IPS-20b (cell line): ENCODE measurements around the gene RADIL.

Experiments
- H3K27ac ChIP-seq: one replicate; pipeline ENCODE4 v1.5.1; 2013; ENCODE audit warnings: low read length
- H3K27me3 ChIP-seq: 2 replicates; pipeline ENCODE4 v1.6.1; 2013; ENCODE audit warnings: mild to moderate bottlenecking, low read length, inconsistent platforms; ENCODE audit not compliant: insufficient read depth
- H3K36me3 ChIP-seq: 2 replicates; pipeline ENCODE4 v1.6.1; 2013; ENCODE audit warnings: low read depth, mild to moderate bottlenecking, inconsistent platforms, low read length, moderate library complexity; ENCODE audit not compliant: insufficient read depth
- H3K4me1 ChIP-seq: 2 replicates; pipeline ENCODE4 v1.6.1; 2013; ENCODE audit warnings: mild to moderate bottlenecking, control low read depth, inconsistent platforms, low read length, moderate library complexity; ENCODE audit not compliant: insufficient read depth
- H3K4me3 ChIP-seq: 2 replicates; pipeline ENCODE4 v1.5.1; 2013; ENCODE audit warnings: mild to moderate bottlenecking, low read length, inconsistent platforms
- H3K9ac ChIP-seq: 2 replicates; pipeline ENCODE4 v1.6.1; 2013; ENCODE audit warnings: low read depth, mild to moderate bottlenecking, inconsistent platforms, low read length, moderate library complexity
- H3K9me3 ChIP-seq: 2 replicates; pipeline ENCODE4 v1.6.1; 2013; ENCODE audit warnings: mild to moderate bottlenecking, low read depth, low read length, inconsistent platforms; ENCODE audit not compliant: insufficient read depth

RADIL gene

DNA sequence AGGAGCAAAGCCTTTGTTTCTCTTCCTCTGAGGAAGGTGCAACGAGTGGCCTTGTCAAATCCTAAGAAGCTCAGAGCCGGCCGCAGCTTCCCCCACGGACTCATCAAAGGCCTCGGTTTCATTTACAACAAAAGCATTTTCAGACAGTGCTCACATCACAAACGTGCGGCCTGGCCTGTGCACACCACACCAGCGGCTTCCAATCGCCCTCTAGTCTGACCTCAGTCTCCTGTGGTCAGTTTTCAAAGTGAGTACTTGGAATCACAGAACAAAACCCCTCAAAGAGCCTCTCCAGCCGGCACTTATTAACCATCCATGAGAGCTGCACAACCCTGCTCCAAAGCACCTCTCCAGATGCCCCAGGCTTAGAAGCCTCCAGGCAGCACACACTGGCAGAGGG is 3.3 kb downstream of the RADIL start:
- no peak overlapping the region for H3K27ac ChIP-seq
- 0 out of 2 replicates have a peak, but pooled peaks cover 6% of the 10 kb centered on the region for H3K36me3 ChIP-seq
- no peaks in the 10 kb centered on the region for H3K4me1 ChIP-seq
- H3K27me3 ChIP-seq, result peaks cover 14% of the 10 kb centered on the region; the same call in 1 of the 2 replicates
- no peak overlapping the region for H3K4me3 ChIP-seq
- H3K9me3 ChIP-seq, result no peaks in the 10 kb centered on the region
- H3K9ac ChIP-seq, result no peak overlapping the region

DNA sequence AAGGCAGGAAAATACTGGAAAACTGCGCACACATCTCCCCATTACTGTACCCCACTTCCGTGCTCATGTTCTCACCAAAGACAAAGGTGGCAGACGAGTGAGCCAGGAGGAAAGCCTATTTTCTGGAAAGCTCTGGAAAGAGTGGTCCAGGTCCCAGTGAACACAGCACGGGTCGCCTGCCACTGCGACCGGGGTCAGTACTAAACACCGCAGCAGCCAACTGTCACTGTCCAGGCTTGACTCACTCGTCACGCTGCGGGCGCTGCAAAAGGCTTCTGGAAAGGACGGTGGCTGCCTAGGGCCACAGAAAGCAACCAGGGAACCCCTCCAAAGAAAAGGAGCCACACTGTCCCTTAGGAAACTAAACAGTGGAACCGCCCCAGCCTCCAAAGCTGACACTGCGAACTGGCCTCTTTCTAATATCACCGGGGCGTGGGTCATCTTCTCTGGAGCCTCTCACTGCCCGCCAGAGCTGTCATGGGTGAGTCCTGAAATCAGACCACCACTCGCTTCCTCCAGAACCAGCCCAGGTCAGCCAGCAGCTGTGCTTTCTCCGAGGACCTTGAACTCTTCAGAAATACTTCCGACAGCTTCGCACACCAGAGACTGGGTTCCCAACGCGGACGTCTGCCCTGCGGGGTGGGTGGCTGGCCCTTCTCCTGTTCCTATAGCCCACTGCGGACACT is 4.0 kb downstream of the RADIL start:
- Histone ChIP-seq H3K36me3 (0 out of 2 replicates have a peak, but pooled peaks cover 6% of the 10 kb centered on the region), H3K27me3 (peaks cover 14% of the 10 kb centered on the region; the same call in 1 of the 2 replicates), H3K9ac (no peak overlapping the region), H3K4me1 (no peaks in the 10 kb centered on the region), H3K9me3 (no peaks in the 10 kb centered on the region), H3K4me3 (no peak overlapping the region), H3K27ac (no peak overlapping the region)

- Histone ChIP-seq H3K4me1 (no peaks in the 10 kb centered on the region), H3K27ac (no peak overlapping the region), H3K9ac (no peak overlapping the region), H3K36me3 (0 out of 2 replicates have a peak, but pooled peaks cover 6% of the 10 kb centered on the region), H3K9me3 (no peaks in the 10 kb centered on the region), H3K4me3 (no peak overlapping the region), H3K27me3 (peaks cover 14% of the 10 kb centered on the region; the same call in 1 of the 2 replicates)
Measured at GRCh38 chr7:4878336-4879335, 4.9 kb downstream of the RADIL start.

DNA sequence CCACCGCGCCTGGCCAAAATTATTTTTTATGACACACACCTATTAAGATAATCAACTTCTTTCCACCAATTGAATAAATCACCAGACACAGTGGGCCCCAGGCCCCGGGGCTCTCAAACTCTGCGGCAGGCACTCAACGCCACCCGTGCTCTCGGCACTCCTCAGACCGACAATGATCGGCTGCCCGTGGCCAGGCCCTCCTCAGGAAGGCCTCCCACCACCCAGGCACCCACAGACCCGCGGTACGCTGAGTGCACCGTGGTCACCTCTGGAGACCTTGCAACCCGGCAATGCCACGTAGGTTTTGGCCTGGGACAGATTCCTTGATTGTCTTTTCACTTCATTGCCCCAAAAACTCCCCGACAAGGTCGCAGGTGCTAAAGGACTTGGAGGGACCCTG is 6.9 kb downstream of the RADIL start:
- Histone ChIP-seq H3K4me1 (no peaks in the 10 kb centered on the region; the same call in 1 of the 2 replicates), H3K36me3 (0 out of 2 replicates have a peak, but pooled peaks cover 6% of the 10 kb centered on the region)

GRCh38 chr7:4875391-4875790 is 8.1 kb downstream of the RADIL start:
- 0 out of 2 replicates have a peak, but pooled peaks cover 6% of the 10 kb centered on the region for H3K36me3 ChIP-seq
- no peak overlapping the region for H3K27ac ChIP-seq
- no peak overlapping the region for H3K4me3 ChIP-seq
- H3K27me3 ChIP-seq, result no peaks in the 10 kb centered on the region
- no peaks in the 10 kb centered on the region; the same call in 1 of the 2 replicates for H3K4me1 ChIP-seq
- no peak overlapping the region for H3K9ac ChIP-seq
- no peaks in the 10 kb centered on the region for H3K9me3 ChIP-seq

More for the DNA sequence above, 6.9 kb downstream of the RADIL start:
- H3K27ac ChIP-seq, result no peak overlapping the region
- H3K9me3 ChIP-seq, result no peaks in the 10 kb centered on the region
- no peak overlapping the region for H3K4me3 ChIP-seq
- H3K9ac ChIP-seq, result no peak overlapping the region
- H3K27me3 ChIP-seq, result peaks cover under 1% of the 10 kb centered on the region; the same call in 1 of the 2 replicates

DNA sequence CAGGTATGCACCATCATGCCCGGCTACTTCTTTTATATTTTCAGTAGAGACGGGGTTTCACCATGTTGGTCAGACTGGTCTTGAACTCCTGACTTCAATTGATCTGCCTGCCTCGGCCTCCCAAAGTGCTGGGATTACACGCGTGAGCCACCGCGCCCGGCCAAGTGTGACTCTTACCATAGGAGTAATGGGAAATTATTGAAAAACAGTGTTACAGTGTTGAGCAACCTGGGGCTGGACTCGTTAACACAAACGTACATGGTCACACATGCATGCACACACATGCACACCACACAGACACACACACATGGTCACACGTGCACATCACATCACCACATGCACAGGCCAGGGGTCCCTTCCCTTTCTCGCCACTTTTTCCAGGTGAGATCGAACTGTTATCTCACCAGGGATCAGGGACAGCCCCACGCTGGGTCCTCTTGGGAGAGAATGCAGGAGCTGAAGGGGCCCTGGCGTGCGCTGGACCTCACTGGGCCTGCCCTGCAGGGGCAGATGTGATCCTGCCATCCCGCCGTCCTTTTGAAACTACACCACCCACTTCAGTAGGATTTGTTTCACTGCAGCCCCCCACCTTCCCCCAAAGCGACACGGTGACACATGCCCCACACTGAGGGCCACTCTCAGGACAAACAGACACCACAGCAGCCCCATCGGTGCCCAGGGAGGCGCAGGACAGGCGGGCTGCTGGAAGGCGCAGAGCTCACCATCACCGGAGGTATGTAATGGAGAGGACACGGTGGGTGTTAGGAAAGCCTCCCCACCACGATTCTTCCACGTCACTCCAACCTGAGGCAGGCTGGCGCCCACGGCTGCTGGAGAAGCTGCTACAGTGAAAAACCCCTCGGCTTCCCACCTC is 10.2 kb downstream of the RADIL start:
- H3K27me3 ChIP-seq, result no peaks in the 10 kb centered on the region
- H3K27ac ChIP-seq, result no peak overlapping the region
- H3K4me3 ChIP-seq, result no peak overlapping the region
- H3K9ac ChIP-seq, result no peak overlapping the region
- no peaks in the 10 kb centered on the region for H3K9me3 ChIP-seq
- H3K4me1 ChIP-seq, result no peaks in the 10 kb centered on the region; the same call in 1 of the 2 replicates
- H3K36me3 ChIP-seq, result 0 out of 2 replicates have a peak, but pooled peaks cover 6% of the 10 kb centered on the region

- H3K9me3 ChIP-seq, result no peaks in the 10 kb centered on the region
- no peak overlapping the region for H3K27ac ChIP-seq
- no peaks in the 10 kb centered on the region; the same call in 1 of the 2 replicates for H3K4me1 ChIP-seq
- no peak overlapping the region for H3K9ac ChIP-seq
- H3K4me3 ChIP-seq, result no peak overlapping the region
- H3K36me3 ChIP-seq, result 0 out of 2 replicates have a peak, but pooled peaks cover 4% of the 10 kb centered on the region
- H3K27me3 ChIP-seq, result no peaks in the 10 kb centered on the region
Measured at GRCh38 chr7:4871930-4872675, 11.4 kb downstream of the RADIL start.

GRCh38 chr7:4871056-4871680 is 12.3 kb downstream of the RADIL start:
- Histone ChIP-seq H3K9ac (no peak overlapping the region), H3K4me3 (no peak overlapping the region), H3K27me3 (no peaks in the 10 kb centered on the region), H3K9me3 (no peaks in the 10 kb centered on the region), H3K36me3 (no peaks in the 10 kb centered on the region), H3K4me1 (no peaks in the 10 kb centered on the region; the same call in 1 of the 2 replicates), H3K27ac (no peak overlapping the region)

DNA sequence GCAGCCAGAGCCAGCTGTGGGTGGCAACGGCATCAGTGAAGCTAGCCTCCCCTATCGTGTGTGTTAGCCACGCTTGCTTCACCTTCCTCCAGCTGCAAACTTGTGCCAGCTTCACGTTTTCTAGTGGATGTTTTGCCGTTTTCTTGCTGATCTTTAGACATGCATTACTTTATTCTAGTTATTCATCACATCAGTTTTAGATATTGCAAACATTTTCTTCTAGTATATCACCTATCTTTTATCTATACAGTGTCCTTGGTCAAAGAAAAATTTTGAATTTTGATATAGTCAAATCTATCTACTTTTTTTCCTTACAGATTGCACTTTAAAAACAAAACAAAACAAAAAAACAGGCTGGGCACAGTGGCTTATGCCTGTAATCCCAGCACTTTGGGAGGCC is 15.0 kb downstream of the RADIL start:
- Histone ChIP-seq H3K27me3 (no peaks in the 10 kb centered on the region), H3K36me3 (no peaks in the 10 kb centered on the region), H3K27ac (no peak overlapping the region)

More for the DNA sequence above, 15.0 kb downstream of the RADIL start:
- H3K4me3 ChIP-seq, result no peak overlapping the region
- H3K4me1 ChIP-seq, result no peaks in the 10 kb centered on the region; the same call in 1 of the 2 replicates
- no peaks in the 10 kb centered on the region for H3K9me3 ChIP-seq
- no peak overlapping the region for H3K9ac ChIP-seq
